HepG2 (cell line): ENCODE results near the gene RPS6KA5. TPM values are rescaled to one million over a fixed set of nuclear protein-coding genes. Genes with fewer than 3 reads are reported as not detected.

Experiments used
- ATAC-seq: fragments of 200-7000 bp; cut with Tn5 transposase; 3 replicates; pipeline ENCODE4 v1.9.1; 2020; ENCODE audit warnings: mild to moderate bottlenecking, moderate library complexity
- BruUV-seq: library from RNA; stranded (reverse); fragments of 400-500 nt; replicated peaks from 2 replicates; lab custom pipeline; 2021; lab: Mats Ljungman, UMichigan
- CTCF ChIA-PET: fragments of 300-600 bp; formaldehyde crosslinking; extraction: SDS; loops from one replicate; lab custom pipeline; 2021; ENCODE audit warnings: low total read pairs, inconsistent platforms, low intra/inter-chr PET ratio; lab: Yijun Ruan, JAX
- POLR2A ChIA-PET: fragments of 350-600 bp; sonication (Branson Sonifier 250); formaldehyde crosslinking; loops from one replicate; lab custom pipeline; 2020; ENCODE audit warnings: antibody characterized with exemption, inconsistent platforms; lab: Yijun Ruan, JAX
- DNase-seq: peaks from one replicate; pipeline ENCODE4 v3.0.0-alpha.2; 2015; ENCODE audit warnings: low spot score
- FAIRE-seq: peaks from 3 replicates; lab custom pipeline; 2011; peaks lifted over from hg19 to GRCh38; lab: Jason Lieb, UNC
- H2AFZ ChIP-seq: one replicate; pipeline ENCODE4 v1.6.1; 2011; ENCODE audit warnings: low read length, inconsistent platforms
- H3K27ac ChIP-seq: fragments of 300-600 bp; 3 replicates; pipeline ENCODE4 v1.8.0; 2011; ENCODE audit warnings: mixed run types, mild to moderate bottlenecking, mixed read lengths, low read length, inconsistent platforms; ENCODE audit not compliant: insufficient read depth; ENCODE audit errors: extremely low read length
- H3K27me3 ChIP-seq, 2 experiments: fragments of 200-600 bp in 1 of 2; 2 replicates in 1 of 2; 3 replicates in 1 of 2; pipeline versions ENCODE4 v1.6.0 to v1.8.0; 2011; ENCODE audit warnings: low read length in 2 of 2, mild to moderate bottlenecking in 2 of 2, moderate library complexity in 2 of 2, inconsistent platforms in 1 of 2; ENCODE audit not compliant: insufficient read depth in 2 of 2, control insufficient read depth in 1 of 2
- H3K36me3 ChIP-seq, 2 experiments: fragments of 200-600 bp in 1 of 2; replicated peaks in 1 of 2; 2 replicates in 1 of 2; 3 replicates in 1 of 2; pipeline versions ENCODE4 v1.5.1 to v1.8.0; 2011; ENCODE audit warnings: low read length in 2 of 2, inconsistent platforms in 1 of 2; ENCODE audit not compliant: insufficient read depth in 2 of 2, control insufficient read depth in 1 of 2
- H3K4me1 ChIP-seq: 2 replicates; pipeline ENCODE4 v1.5.1; 2012; ENCODE audit warnings: low read length, inconsistent platforms; ENCODE audit not compliant: insufficient read depth
- H3K4me2 ChIP-seq: 2 replicates; pipeline ENCODE4 v1.6.0; 2011; ENCODE audit warnings: low read depth, low read length, inconsistent platforms
- H3K4me3 ChIP-seq, 3 experiments: fragments of 200-600 bp in 1 of 3; sonication (generic), shearing (Covaris generic) in 1 of 3; replicated peaks in 1 of 3; 2 replicates each; pipeline ENCODE4 v1.5.1; 2011 to 2016; ENCODE audit warnings: low read length in 3 of 3, inconsistent platforms in 2 of 3, low read depth in 2 of 3, mild to moderate bottlenecking in 2 of 3, control low read depth in 1 of 3, mixed read lengths in 1 of 3; ENCODE audit not compliant: insufficient read depth in 1 of 3
- H3K79me2 ChIP-seq: one replicate; pipeline ENCODE4 v1.6.1; 2011; ENCODE audit warnings: low read length, inconsistent platforms; ENCODE audit not compliant: insufficient read depth
- H3K9ac ChIP-seq: 2 replicates; pipeline ENCODE4 v1.6.0; 2011; ENCODE audit warnings: mild to moderate bottlenecking, low read depth, low read length, inconsistent platforms; ENCODE audit not compliant: insufficient read depth
- H3K9me3 ChIP-seq: 2 replicates; pipeline ENCODE4 v1.5.1; 2012; ENCODE audit warnings: mild to moderate bottlenecking, low read length
- H4K20me1 ChIP-seq: 2 replicates; pipeline ENCODE4 v1.6.0; 2011; ENCODE audit warnings: inconsistent platforms, mild to moderate bottlenecking, low read length, moderate library complexity; ENCODE audit not compliant: insufficient read depth
- FOXA1 ChIP-seq, 2 experiments: fragments of 450-650 bp in 1 of 2; sonication (generic) in 1 of 2; formaldehyde crosslinking in 1 of 2; IDR thresholded peaks; 2 replicates each; pipeline versions ENCODE4 v1.4.0 to v1.6.1; 2016 to 2020; ENCODE audit warnings: missing genetic modification reagents in 1 of 2
- RNF2 ChIP-seq: fragments of 450-650 bp; conservative IDR thresholded peaks from 2 replicates; pipeline ENCODE4 v1.6.1; 2016; ENCODE audit warnings: low read depth
- TBL1XR1 ChIP-seq: fragments of 150-350 bp; IDR thresholded peaks from 2 replicates; pipeline ENCODE4 v1.6.1; 2014; ENCODE audit warnings: borderline replicate concordance, low read length; ENCODE audit not compliant: partially characterized antibody
- TBX2 ChIP-seq: sonication (generic); formaldehyde crosslinking; IDR thresholded peaks from 2 replicates; pipeline ENCODE4 v1.5.0; 2020; ENCODE audit warnings: missing genetic modification reagents, mild to moderate bottlenecking, borderline replicate concordance
- ZBTB2 ChIP-seq: sonication (generic); formaldehyde crosslinking; IDR thresholded peaks from 2 replicates; pipeline ENCODE4 v1.8.0; 2022; ENCODE audit warnings: low read depth, missing genetic modification reagents
- ZBTB34 ChIP-seq: sonication (generic); formaldehyde crosslinking; IDR thresholded peaks from 2 replicates; pipeline ENCODE4 v1.8.0; 2022; ENCODE audit warnings: mild to moderate bottlenecking, missing genetic modification reagents
- ZKSCAN1 ChIP-seq: fragments of 150-350 bp; IDR thresholded peaks from 2 replicates; pipeline ENCODE4 v1.6.1; 2014; ENCODE audit warnings: low read length
- ZNF350 ChIP-seq: sonication (generic); formaldehyde crosslinking; IDR thresholded peaks from 2 replicates; pipeline ENCODE4 v1.4.0; 2020; ENCODE audit warnings: mild to moderate bottlenecking, low read depth, missing genetic modification reagents, borderline replicate concordance
- WGBS: methylation state at CpG from one replicate; pipeline ENCODE4 v1.1.6; 2017; ENCODE audit warnings: low lambda C conversion rate; 5-methylcytosine and 5-hydroxymethylcytosine counted together
- in situ Hi-C: cut with HindIII; loops from 2 replicates; pipeline ENCODE4 v1.10.0; 2017; ENCODE audit warnings: low pct_unique_long_range_greater_than_20kb; ENCODE audit not compliant: extremely low pct_ligation_motif_present
- intact Hi-C: fragments of 100-400 bp; cut with micrococcal nuclease; formaldehyde crosslinking; loops from one replicate; pipeline ENCODE4 v1.10.0; 2022; ENCODE audit not compliant: unreplicated experiment
- polyA plus RNA-seq, 8 experiments: library from polyadenylated mRNA; depleted of rRNA in 3 of 8; stranded (reverse) in 7 of 8; unstranded in 1 of 8; fragments of >200 nt; fragmentation: Illumina TruSeq in 4 of 8; extraction: Trizol in 4 of 8; gene quantifications; 2 replicates each; pipeline versions ENCODE4 v1.2.1 to v1.2.3, GENCODE V29; 2011 to 2016; ENCODE audit warnings: low read depth in 4 of 8, missing spikeins in 1 of 8, mixed read lengths in 1 of 8; ENCODE audit not compliant: insufficient read depth in 1 of 8
- total RNA-seq, 5 experiments: library from RNA; depleted of rRNA; stranded (reverse); fragments of >200 nt; fragmentation: Illumina TruSeq; extraction: Trizol; gene quantifications; 2 replicates each; pipeline ENCODE4 v1.2.3, GENCODE V29; 2016; ENCODE audit warnings: low read depth in 1 of 5
- TF ChIP-seq, protein P1 (sequence below): sonication (generic); formaldehyde crosslinking; IDR thresholded peaks from 2 replicates; pipeline ENCODE4 v1.8.0; 2022; ENCODE audit warnings: missing genetic modification reagents, mild to moderate bottlenecking, moderate library complexity, borderline replicate concordance
- TF ChIP-seq, protein P2 (sequence below): sonication (generic); formaldehyde crosslinking; IDR thresholded peaks from 2 replicates; pipeline ENCODE4 v1.5.0; 2020; ENCODE audit warnings: mild to moderate bottlenecking, missing genetic modification reagents
- TF ChIP-seq, protein P3 (sequence below): sonication (generic); formaldehyde crosslinking; IDR thresholded peaks from 2 replicates; pipeline ENCODE4 v1.9.0; 2022; ENCODE audit warnings: missing genetic modification reagents, mild to moderate bottlenecking, borderline replicate concordance

RPS6KA5 gene
- total and polyA plus RNA-seq, 2 of the 13 experiments (the other 11 are each of a cell fraction or from before 2014, with no cell fraction given) = 0.50 to 0.58 TPM

DNA sequence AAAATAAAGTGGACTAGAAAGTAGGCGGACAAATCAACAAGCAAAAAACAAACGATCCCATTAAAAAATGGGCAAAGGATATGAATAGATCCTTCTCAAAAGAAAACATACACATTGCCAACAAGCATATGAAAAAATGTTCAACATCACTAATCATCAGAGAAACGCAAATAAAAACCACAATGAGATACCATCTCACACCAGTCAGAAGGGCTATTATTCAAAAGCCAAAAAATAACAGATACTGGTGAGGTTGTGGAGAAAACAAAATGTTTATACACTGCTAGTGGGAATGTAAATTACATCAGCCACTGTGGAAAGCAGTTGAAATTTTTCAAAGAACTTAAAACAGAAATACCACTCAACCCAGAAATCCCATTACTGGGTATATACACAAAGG is 70.3 kb downstream of the RPS6KA5 start:
- Histone ChIP-seq H3K79me2 (no peaks in the 10 kb centered on the region), H3K27me3 (no peaks in the 10 kb centered on the region), H3K4me2 (no peak overlapping the region), H3K9ac (no peak overlapping the region), H3K4me3 (no peak overlapping the region), H3K36me3 (no peaks in the 10 kb centered on the region), H4K20me1 (no peaks in the 10 kb centered on the region), H2AFZ (no peak overlapping the region), H3K27ac (no peak overlapping the region), H3K4me1 (no peaks in the 10 kb centered on the region), H3K9me3 (no peaks in the 10 kb centered on the region)
- FAIRE-seq = no peak
- WGBS = 40% methylated on average over 3 of the region's 3 CpGs
- DNase-seq = no peak
- no peak for ATAC-seq
- intact Hi-C loops (no loop called here), in situ Hi-C loops (no loop called here)
- POLR2A ChIA-PET = no interaction called here
- BruUV-seq = no TSS peak
- CTCF ChIA-PET = no interaction called here
- TF ChIP-seq RNF2 = no peak
- TF ChIP-seq ZBTB2 = no peak
- TF ChIP-seq ZKSCAN1 = no peak
- TF ChIP-seq ZNF350 (CRISPR knock-in tag) = no peak
- TF ChIP-seq FOXA1 (IDR thresholded peaks at IDR 0.05) = no peak
- TF ChIP-seq FOXA1 (CRISPR knock-in tag; IDR thresholded peaks at IDR 0.05) = no peak
- TF ChIP-seq, protein P1, sequence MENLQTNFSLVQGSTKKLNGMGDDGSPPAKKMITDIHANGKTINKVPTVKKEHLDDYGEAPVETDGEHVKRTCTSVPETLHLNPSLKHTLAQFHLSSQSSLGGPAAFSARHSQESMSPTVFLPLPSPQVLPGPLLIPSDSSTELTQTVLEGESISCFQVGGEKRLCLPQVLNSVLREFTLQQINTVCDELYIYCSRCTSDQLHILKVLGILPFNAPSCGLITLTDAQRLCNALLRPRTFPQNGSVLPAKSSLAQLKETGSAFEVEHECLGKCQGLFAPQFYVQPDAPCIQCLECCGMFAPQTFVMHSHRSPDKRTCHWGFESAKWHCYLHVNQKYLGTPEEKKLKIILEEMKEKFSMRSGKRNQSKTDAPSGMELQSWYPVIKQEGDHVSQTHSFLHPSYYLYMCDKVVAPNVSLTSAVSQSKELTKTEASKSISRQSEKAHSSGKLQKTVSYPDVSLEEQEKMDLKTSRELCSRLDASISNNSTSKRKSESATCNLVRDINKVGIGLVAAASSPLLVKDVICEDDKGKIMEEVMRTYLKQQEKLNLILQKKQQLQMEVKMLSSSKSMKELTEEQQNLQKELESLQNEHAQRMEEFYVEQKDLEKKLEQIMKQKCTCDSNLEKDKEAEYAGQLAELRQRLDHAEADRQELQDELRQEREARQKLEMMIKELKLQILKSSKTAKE (CRISPR knock-in tag) = no peak
- TF ChIP-seq, protein P2, sequence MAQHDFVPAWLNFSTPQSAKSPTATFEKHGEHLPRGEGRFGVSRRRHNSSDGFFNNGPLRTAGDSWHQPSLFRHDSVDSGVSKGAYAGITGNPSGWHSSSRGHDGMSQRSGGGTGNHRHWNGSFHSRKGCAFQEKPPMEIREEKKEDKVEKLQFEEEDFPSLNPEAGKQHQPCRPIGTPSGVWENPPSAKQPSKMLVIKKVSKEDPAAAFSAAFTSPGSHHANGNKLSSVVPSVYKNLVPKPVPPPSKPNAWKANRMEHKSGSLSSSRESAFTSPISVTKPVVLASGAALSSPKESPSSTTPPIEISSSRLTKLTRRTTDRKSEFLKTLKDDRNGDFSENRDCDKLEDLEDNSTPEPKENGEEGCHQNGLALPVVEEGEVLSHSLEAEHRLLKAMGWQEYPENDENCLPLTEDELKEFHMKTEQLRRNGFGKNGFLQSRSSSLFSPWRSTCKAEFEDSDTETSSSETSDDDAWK (CRISPR knock-in tag) = no peak
- TF ChIP-seq, protein P3, sequence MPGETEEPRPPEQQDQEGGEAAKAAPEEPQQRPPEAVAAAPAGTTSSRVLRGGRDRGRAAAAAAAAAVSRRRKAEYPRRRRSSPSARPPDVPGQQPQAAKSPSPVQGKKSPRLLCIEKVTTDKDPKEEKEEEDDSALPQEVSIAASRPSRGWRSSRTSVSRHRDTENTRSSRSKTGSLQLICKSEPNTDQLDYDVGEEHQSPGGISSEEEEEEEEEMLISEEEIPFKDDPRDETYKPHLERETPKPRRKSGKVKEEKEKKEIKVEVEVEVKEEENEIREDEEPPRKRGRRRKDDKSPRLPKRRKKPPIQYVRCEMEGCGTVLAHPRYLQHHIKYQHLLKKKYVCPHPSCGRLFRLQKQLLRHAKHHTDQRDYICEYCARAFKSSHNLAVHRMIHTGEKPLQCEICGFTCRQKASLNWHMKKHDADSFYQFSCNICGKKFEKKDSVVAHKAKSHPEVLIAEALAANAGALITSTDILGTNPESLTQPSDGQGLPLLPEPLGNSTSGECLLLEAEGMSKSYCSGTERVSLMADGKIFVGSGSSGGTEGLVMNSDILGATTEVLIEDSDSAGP (CRISPR knock-in tag) = no peak
- no peak for TF ChIP-seq ZBTB34 (CRISPR knock-in tag)
- TF ChIP-seq TBX2 = no peak
- no peak for TF ChIP-seq TBL1XR1
